SK-N-SH treated with all-trans-retinoic acid at 6 μM for 48 hours (cell line): Measurements from ENCODE around the gene LRRK1.

Source experiments
- ATAC-seq: fragments of 200-7000 bp; cut with Tn5 transposase; 3 replicates; pipeline ENCODE4 v1.9.1; 2020; ENCODE audit warnings: mild to moderate bottlenecking, moderate library complexity
- ARNTL ChIP-seq: fragments of 450-650 bp; formaldehyde crosslinking; IDR thresholded peaks from 2 replicates; pipeline ENCODE4 v1.5.0; 2020; ENCODE audit warnings: low read depth, mild to moderate bottlenecking, moderate library complexity, borderline replicate concordance
- BACH2 ChIP-seq: fragments of 250-450 bp; sonication (Bioruptor Pico); IDR thresholded peaks from 2 replicates; pipeline ENCODE4 v1.9.0; 2021; ENCODE audit warnings: mild to moderate bottlenecking, borderline replicate concordance
- CREB5 ChIP-seq: fragments of 250-450 bp; sonication (Bioruptor Pico); IDR thresholded peaks from 2 replicates; pipeline ENCODE4 v1.5.1; 2020; ENCODE audit warnings: low read depth, mild to moderate bottlenecking, moderate library complexity
- CSDC2 ChIP-seq: fragments of 250-450 bp; sonication (Bioruptor Pico); IDR thresholded peaks from 2 replicates; pipeline ENCODE4 v1.5.0; 2020; ENCODE audit warnings: mild to moderate bottlenecking, moderate library complexity
- CSRNP3 ChIP-seq: fragments of 250-450 bp; sonication (Bioruptor Pico); IDR thresholded peaks from 2 replicates; pipeline ENCODE4 v1.5.1; 2021; ENCODE audit warnings: mild to moderate bottlenecking, moderate library complexity
- ESRRG ChIP-seq: fragments of 250-450 bp; sonication (Bioruptor Pico); IDR thresholded peaks from 2 replicates; pipeline ENCODE4 v1.6.1; 2021; ENCODE audit warnings: mild to moderate bottlenecking
- ISL1 ChIP-seq: fragments of 250-450 bp; sonication (Bioruptor Pico); IDR thresholded peaks from 2 replicates; pipeline ENCODE4 v2.1.2; 2022; ENCODE audit warnings: mild to moderate bottlenecking, moderate library complexity
- OSR1 ChIP-seq: fragments of 250-450 bp; sonication (Bioruptor Pico); IDR thresholded peaks from 2 replicates; pipeline ENCODE4 v1.8.0; 2022; ENCODE audit warnings: moderate library complexity, mild to moderate bottlenecking, inconsistent platforms
- PATZ1 ChIP-seq: fragments of 250-450 bp; sonication (Bioruptor Pico); IDR thresholded peaks from 2 replicates; pipeline ENCODE4 v1.8.0; 2020; ENCODE audit warnings: mild to moderate bottlenecking, moderate library complexity, borderline replicate concordance
- PPARA ChIP-seq: fragments of 250-450 bp; sonication (Bioruptor Pico); IDR thresholded peaks from 2 replicates; pipeline ENCODE4 v1.5.0; 2020; ENCODE audit warnings: mild to moderate bottlenecking, borderline replicate concordance
- RARB ChIP-seq: fragments of 250-450 bp; sonication (Bioruptor Pico); IDR thresholded peaks from 2 replicates; pipeline ENCODE4 v1.8.0; 2021; ENCODE audit warnings: mild to moderate bottlenecking, moderate library complexity
- SNAI2 ChIP-seq: fragments of 250-450 bp; sonication (Bioruptor Pico); IDR thresholded peaks from 2 replicates; pipeline ENCODE4 v1.5.0; 2020; ENCODE audit warnings: mild to moderate bottlenecking, moderate library complexity
- TCF4 ChIP-seq: fragments of 250-450 bp; sonication (Bioruptor Pico); IDR thresholded peaks from 2 replicates; pipeline ENCODE4 v1.8.0; 2021; ENCODE audit warnings: mild to moderate bottlenecking, moderate library complexity, borderline replicate concordance
- TOX ChIP-seq: fragments of 250-450 bp; sonication (Bioruptor Pico); IDR thresholded peaks from 2 replicates; pipeline ENCODE4 v1.8.0; 2021; ENCODE audit warnings: mild to moderate bottlenecking, moderate library complexity, borderline replicate concordance
- ZC3H10 ChIP-seq: fragments of 250-450 bp; sonication (Bioruptor Pico); IDR thresholded peaks from 2 replicates; pipeline ENCODE4 v1.5.1; 2021; ENCODE audit warnings: mild to moderate bottlenecking, moderate library complexity
- ZFP3 ChIP-seq: fragments of 250-450 bp; sonication (Bioruptor Pico); IDR thresholded peaks from 2 replicates; pipeline ENCODE4 v1.5.0; 2020; ENCODE audit warnings: mild to moderate bottlenecking, moderate library complexity
- ZFP30 ChIP-seq: fragments of 450-650 bp; formaldehyde crosslinking; IDR thresholded peaks from 2 replicates; pipeline ENCODE4 v1.5.0; 2022; ENCODE audit warnings: mild to moderate bottlenecking, moderate library complexity
- ZNF565 ChIP-seq: fragments of 450-650 bp; formaldehyde crosslinking; conservative IDR thresholded peaks from 2 replicates; pipeline ENCODE4 v1.5.0; 2020; ENCODE audit warnings: low read depth, mild to moderate bottlenecking, moderate library complexity
- ZNF70 ChIP-seq: fragments of 450-650 bp; formaldehyde crosslinking; IDR thresholded peaks from 2 replicates; pipeline ENCODE4 v1.5.0; 2020; ENCODE audit warnings: mild to moderate bottlenecking, moderate library complexity
- ZNF8 ChIP-seq: fragments of 450-650 bp; formaldehyde crosslinking; IDR thresholded peaks from 2 replicates; pipeline ENCODE4 v1.5.0; 2020; ENCODE audit warnings: mild to moderate bottlenecking, moderate library complexity

LRRK1 gene

GRCh38 chr15:101000271-101000681, 81.1 kb downstream of the LRRK1 start:
- peak; percentile 44 for ATAC-seq

GRCh38 chr15:101001056-101001455, 81.9 kb downstream of the LRRK1 start:
- TF ChIP-seq ARNTL (CRISPR knock-in tag), result no peak
- TF ChIP-seq ZC3H10 (CRISPR knock-in tag), result no peak
- TF ChIP-seq TOX (CRISPR knock-in tag), result no peak
- TF ChIP-seq RARB, result no peak
- no peak for TF ChIP-seq TCF4 (CRISPR knock-in tag)
- no peak for TF ChIP-seq ZFP3
- no peak for TF ChIP-seq SNAI2
- no peak for TF ChIP-seq ZNF565 (CRISPR knock-in tag)
- no peak for TF ChIP-seq PATZ1 (CRISPR knock-in tag)
- TF ChIP-seq ESRRG (CRISPR knock-in tag), result no peak
- TF ChIP-seq PPARA (CRISPR knock-in tag), result no peak
- TF ChIP-seq ZNF70, result no peak
- no peak for TF ChIP-seq CREB5 (CRISPR knock-in tag)
- TF ChIP-seq ZNF8 (CRISPR knock-in tag), result no peak
- TF ChIP-seq BACH2, result no peak
- TF ChIP-seq OSR1 (CRISPR knock-in tag), result no peak
- no peak for TF ChIP-seq CSDC2 (CRISPR knock-in tag)
- TF ChIP-seq ZFP30 (CRISPR knock-in tag), result no peak
- TF ChIP-seq, all 23 proteins: peak for 0
- no peak for ATAC-seq

More at GRCh38 chr15:101000271-101000681, 81.1 kb downstream of the LRRK1 start:
- peak; percentile 18; the same call in 1 of the 2 replicates for TF ChIP-seq SNAI2
- no peak for TF ChIP-seq ESRRG (CRISPR knock-in tag)
- peak; percentile 79 for TF ChIP-seq ISL1 (CRISPR knock-in tag)

GRCh38 chr15:101001796-101002195, 82.6 kb downstream of the LRRK1 start:
- ATAC-seq, result no peak
- no peak for TF ChIP-seq ARNTL (CRISPR knock-in tag)
- TF ChIP-seq PATZ1 (CRISPR knock-in tag), result no peak

GRCh38 chr15:101003081-101003480, 83.9 kb downstream of the LRRK1 start:
- TF ChIP-seq CSRNP3, result no peak
- no peak for TF ChIP-seq RARB
- no peak for TF ChIP-seq PATZ1 (CRISPR knock-in tag)
- TF ChIP-seq ZC3H10 (CRISPR knock-in tag), result no peak
- no peak for TF ChIP-seq ISL1 (CRISPR knock-in tag)
- TF ChIP-seq TCF4 (CRISPR knock-in tag), result no peak
- ATAC-seq, result no peak
